Measurements from ENCODE around the gene LSM7.

The LSM7 gene

DNA sequence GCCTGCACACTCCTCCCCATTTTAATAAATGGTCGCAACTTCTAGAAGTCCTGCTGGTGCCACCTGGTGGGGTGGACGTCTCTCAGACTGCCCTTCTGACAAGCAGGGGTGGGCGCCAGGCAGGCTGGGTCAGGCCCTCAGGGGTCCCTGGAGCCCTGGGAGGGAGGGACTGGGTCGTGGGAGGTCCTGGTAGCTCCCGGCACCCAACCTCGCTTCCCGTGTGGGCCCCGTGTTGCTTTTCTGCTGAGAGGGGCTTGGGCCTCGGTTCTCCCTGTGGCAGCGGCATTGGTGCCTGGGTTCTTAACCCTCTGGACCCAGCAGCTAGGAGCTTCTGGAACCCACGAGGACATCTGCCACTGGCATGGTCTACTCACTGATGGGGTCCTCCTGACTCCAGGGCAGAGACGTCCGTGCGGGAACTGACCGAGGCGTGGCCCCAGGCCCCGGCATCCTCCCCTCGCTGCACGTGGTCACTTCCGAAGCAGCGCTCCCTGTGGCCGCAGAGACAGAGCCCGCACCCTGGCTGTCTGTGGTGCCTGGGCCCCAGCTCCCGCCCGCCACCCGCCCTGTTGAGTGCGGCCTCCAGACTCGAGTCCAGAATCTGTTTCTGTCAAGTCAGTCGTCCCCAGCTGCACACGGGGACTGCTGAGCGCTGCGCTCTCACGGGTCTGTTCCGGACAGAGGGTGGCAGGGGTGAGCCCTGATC is 25.7 kb upstream of the LSM7 start:
- no peak overlapping the region for H3K9ac ChIP-seq (ENCODE audit: low read length)
- no peaks in the 10 kb centered on the region for H3K79me2 ChIP-seq (ENCODE audit: insufficient read depth, low read length)

DNA sequence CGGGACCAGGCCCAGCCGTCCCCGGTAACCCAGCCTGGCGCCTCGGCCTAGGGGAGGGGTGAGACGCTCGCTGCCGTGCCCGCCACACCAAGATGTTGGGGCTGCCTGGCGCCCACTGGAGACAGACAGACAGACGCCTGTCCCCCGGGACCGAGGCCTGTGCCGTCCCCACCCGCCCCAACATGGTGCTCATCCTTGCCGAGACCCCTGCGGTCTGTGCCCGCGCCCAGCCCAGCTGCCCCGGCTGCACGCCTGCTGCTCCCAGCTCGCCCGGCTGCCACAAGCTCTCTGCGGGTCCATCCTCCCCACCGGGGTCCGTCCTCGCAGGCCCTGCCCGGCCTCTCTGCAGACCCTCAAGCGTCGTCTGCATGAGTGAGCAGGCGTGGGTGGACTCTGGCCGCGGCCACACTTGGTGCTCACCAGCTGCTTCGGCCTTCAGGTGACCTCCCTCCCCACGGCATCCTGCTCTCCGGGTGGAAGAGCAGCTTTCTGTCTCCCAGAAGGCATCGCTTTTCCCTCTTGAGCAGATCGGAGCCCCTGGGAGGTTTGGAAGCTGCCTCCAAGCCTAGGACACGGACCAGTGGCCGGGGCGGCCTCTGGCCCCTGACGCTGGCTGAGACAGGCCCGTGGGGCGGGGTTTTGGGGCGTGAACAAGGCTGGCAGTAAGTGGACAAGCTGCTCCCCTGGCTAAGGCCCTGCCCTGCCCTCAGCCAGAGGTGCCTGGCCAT is 24.9 kb upstream of the LSM7 start:
- Histone ChIP-seq H3K9ac (ENCODE audit: low read length) (no peak overlapping the region), H3K4me1 (ENCODE audit: insufficient read depth, low read length, severe bottlenecking) (no peaks in the 10 kb centered on the region), H3K27me3 (ENCODE audit: insufficient read depth, low read length) (no peaks in the 10 kb centered on the region), H2AFZ (ENCODE audit: low read length) (no peak overlapping the region), H3K36me3 (ENCODE audit: insufficient read depth, low read length) (peaks cover 56% of the 10 kb centered on the region), H4K20me1 (ENCODE audit: insufficient read depth, low read length) (no peaks in the 10 kb centered on the region), H3K79me2 (ENCODE audit: insufficient read depth, low read length) (no peaks in the 10 kb centered on the region), H3K27ac (ENCODE audit: low read depth, low read length, poor library complexity, severe bottlenecking) (no peak overlapping the region), H3K9me3 (ENCODE audit: low read length) (no peaks in the 10 kb centered on the region), H3K4me3 (ENCODE audit: low read depth, low read length, poor library complexity, severe bottlenecking) (no peak overlapping the region), H3K9me2 (ENCODE audit: low read depth, low read length) (no peaks in the 10 kb centered on the region), H3F3A (ENCODE audit: insufficient read depth, low read length) (no peaks in the 10 kb centered on the region), H3K4me2 (ENCODE audit: low read length) (no peak overlapping the region)
- TF ChIP-seq, protein P1, sequence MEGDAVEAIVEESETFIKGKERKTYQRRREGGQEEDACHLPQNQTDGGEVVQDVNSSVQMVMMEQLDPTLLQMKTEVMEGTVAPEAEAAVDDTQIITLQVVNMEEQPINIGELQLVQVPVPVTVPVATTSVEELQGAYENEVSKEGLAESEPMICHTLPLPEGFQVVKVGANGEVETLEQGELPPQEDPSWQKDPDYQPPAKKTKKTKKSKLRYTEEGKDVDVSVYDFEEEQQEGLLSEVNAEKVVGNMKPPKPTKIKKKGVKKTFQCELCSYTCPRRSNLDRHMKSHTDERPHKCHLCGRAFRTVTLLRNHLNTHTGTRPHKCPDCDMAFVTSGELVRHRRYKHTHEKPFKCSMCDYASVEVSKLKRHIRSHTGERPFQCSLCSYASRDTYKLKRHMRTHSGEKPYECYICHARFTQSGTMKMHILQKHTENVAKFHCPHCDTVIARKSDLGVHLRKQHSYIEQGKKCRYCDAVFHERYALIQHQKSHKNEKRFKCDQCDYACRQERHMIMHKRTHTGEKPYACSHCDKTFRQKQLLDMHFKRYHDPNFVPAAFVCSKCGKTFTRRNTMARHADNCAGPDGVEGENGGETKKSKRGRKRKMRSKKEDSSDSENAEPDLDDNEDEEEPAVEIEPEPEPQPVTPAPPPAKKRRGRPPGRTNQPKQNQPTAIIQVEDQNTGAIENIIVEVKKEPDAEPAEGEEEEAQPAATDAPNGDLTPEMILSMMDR (IDR thresholded peaks at IDR 0.05; ENCODE audit: low read length) = no peak
- TF ChIP-seq EZH2 (IDR thresholded peaks at IDR 0.05; ENCODE audit: borderline replicate concordance, low read length) = no peak

More for the DNA sequence above, 25.7 kb upstream of the LSM7 start:
- Histone ChIP-seq H3K4me1 (ENCODE audit: insufficient read depth, low read length, severe bottlenecking) (no peaks in the 10 kb centered on the region), H3K4me2 (ENCODE audit: low read length) (no peak overlapping the region), H2AFZ (ENCODE audit: low read length) (no peak overlapping the region), H3F3A (ENCODE audit: insufficient read depth, low read length) (no peaks in the 10 kb centered on the region), H4K20me1 (ENCODE audit: insufficient read depth, low read length) (no peaks in the 10 kb centered on the region), H3K9me3 (ENCODE audit: low read length) (no peaks in the 10 kb centered on the region), H3K27me3 (ENCODE audit: insufficient read depth, low read length) (0 out of 2 replicates have a peak, but pooled peaks cover 4% of the 10 kb centered on the region), H3K36me3 (ENCODE audit: insufficient read depth, low read length) (peaks cover 50% of the 10 kb centered on the region), H3K9me2 (ENCODE audit: low read depth, low read length) (no peaks in the 10 kb centered on the region), H3K4me3 (ENCODE audit: low read depth, low read length, poor library complexity, severe bottlenecking) (no peak overlapping the region), H3K27ac (ENCODE audit: low read depth, low read length, poor library complexity, severe bottlenecking) (no peak overlapping the region)
- no peak for TF ChIP-seq EZH2 (IDR thresholded peaks at IDR 0.05; ENCODE audit: borderline replicate concordance, low read length)
- TF ChIP-seq, protein P1 (IDR thresholded peaks at IDR 0.05; ENCODE audit: low read length) = no peak

GRCh38 chr19:2352121-2352520 is 23.7 kb upstream of the LSM7 start:
- no peak overlapping the region for H3K4me2 ChIP-seq (ENCODE audit: low read length)
- no peaks in the 10 kb centered on the region for H4K20me1 ChIP-seq (ENCODE audit: insufficient read depth, low read length)
- no peak overlapping the region for H3K27ac ChIP-seq (ENCODE audit: low read depth, low read length, poor library complexity, severe bottlenecking)
- no peak overlapping the region for H3K9ac ChIP-seq (ENCODE audit: low read length)
- TF ChIP-seq, protein P1 (IDR thresholded peaks at IDR 0.05; ENCODE audit: low read length) = no peak
- no peak for TF ChIP-seq EZH2 (IDR thresholded peaks at IDR 0.05; ENCODE audit: borderline replicate concordance, low read length)
- H3K36me3 ChIP-seq (ENCODE audit: insufficient read depth, low read length) = peaks cover 56% of the 10 kb centered on the region
- no peaks in the 10 kb centered on the region for H3K4me1 ChIP-seq (ENCODE audit: insufficient read depth, low read length, severe bottlenecking)
- H3K4me3 ChIP-seq (ENCODE audit: low read depth, low read length, poor library complexity, severe bottlenecking) = no peak overlapping the region
- H3K9me3 ChIP-seq (ENCODE audit: low read length) = no peaks in the 10 kb centered on the region
- H3K27me3 ChIP-seq (ENCODE audit: insufficient read depth, low read length) = no peaks in the 10 kb centered on the region
- H3F3A ChIP-seq (ENCODE audit: insufficient read depth, low read length) = no peaks in the 10 kb centered on the region
- no peaks in the 10 kb centered on the region for H3K9me2 ChIP-seq (ENCODE audit: low read depth, low read length)
- no peak overlapping the region for H2AFZ ChIP-seq (ENCODE audit: low read length)
- no peaks in the 10 kb centered on the region for H3K79me2 ChIP-seq (ENCODE audit: insufficient read depth, low read length)

Data from OCI-LY1 (cell line).